ENCODE results near the gene KIAA0753. TPM values are rescaled to one million over a fixed set of nuclear protein-coding genes. Genes with fewer than 3 reads are reported as not detected.

KIAA0753 gene
- total and polyA plus RNA-seq, 2 of the 4 experiments (the other 2 are of a cell fraction) = 10.2 to 17.6 TPM

- Histone ChIP-seq H3K79me1 (ENCODE audit: low read depth in 1 of 2, low read length in 2 of 2) (no peaks in the 10 kb centered on the region), H3K9me1 (ENCODE audit: insufficient read depth, low read length) (no peaks in the 10 kb centered on the region), H4K20me1 (ENCODE audit: insufficient read depth, low read length) (no peaks in the 10 kb centered on the region), H2AK5ac (ENCODE audit: low read depth, low read length) (no peak overlapping the region), H4K8ac (ENCODE audit: low read depth in 2 of 2, low read length in 2 of 2) (no peak overlapping the region), H3K4me2 (ENCODE audit: low read depth, low read length) (no peak overlapping the region), H3K18ac (ENCODE audit: low read depth, low read length) (no peak overlapping the region), H2AFZ (replicated peaks; ENCODE audit: low read length, poor library complexity) (no peak overlapping the region), H2AK9ac (replicated peaks; ENCODE audit: low read depth, low read length, poor library complexity) (no peak overlapping the region), H3K14ac (replicated peaks; ENCODE audit: low read depth, low read length) (no peak overlapping the region), H3K9me3 (ENCODE audit: control insufficient read depth, insufficient read depth, low read length) (no peaks in the 10 kb centered on the region), H3K4ac (ENCODE audit: low read depth, low read length) (no peak overlapping the region), H3K23ac (ENCODE audit: low read depth, low read length) (no peak overlapping the region), H3K27me3 (ENCODE audit: control insufficient read depth, insufficient read depth, low read length) (peaks cover 6% of the 10 kb centered on the region), H4K5ac (ENCODE audit: low read depth, low read length) (no peak overlapping the region), H2BK20ac (ENCODE audit: low read depth, low read length) (no peak overlapping the region), H3K4me3 (ENCODE audit: insufficient read depth, low read depth, low read length) (no peak overlapping the region), H3K9ac (ENCODE audit: low read depth, low read length) (no peak overlapping the region), H2BK15ac (ENCODE audit: low read depth, low read length) (no peak overlapping the region), H3K27ac (ENCODE audit: insufficient read depth, low read length) (no peak overlapping the region), H3K36me3 (ENCODE audit: control insufficient read depth, insufficient read depth, low read length) (no peaks in the 10 kb centered on the region), H2BK5ac (ENCODE audit: low read depth, low read length, poor library complexity, severe bottlenecking) (no peak overlapping the region), H3K4me1 (ENCODE audit: control insufficient read depth, insufficient read depth, low read length) (no peaks in the 10 kb centered on the region), H4K91ac (ENCODE audit: insufficient read depth, low read depth, low read length) (no peak overlapping the region), H3K56ac (ENCODE audit: extremely low read depth, insufficient read depth, low read length) (no peak overlapping the region), H2BK120ac (ENCODE audit: low read depth, low read length) (no peak overlapping the region)
- no CpG with 5 or more reads among the region's 7 CpGs for WGBS, 2 experiments (ENCODE audit: extremely low coverage in 2 of 2, insufficient read length in 1 of 2)
- ATAC-seq (ENCODE audit: low read depth) = no peak
- intact Hi-C loops (cut with micrococcal nuclease) (no loop called here), in situ Hi-C loops (cut with MboI; ENCODE audit: low sequenced_read_pairs) (no loop called here), dilution Hi-C loops (cut with HindIII; ENCODE audit: low sequenced_read_pairs, unreplicated experiment) (no loop called here)
- no peak for TF ChIP-seq RFX5 (IDR thresholded peaks at IDR 0.05; ENCODE audit: low read depth, low read length)
- no peak for TF ChIP-seq CTCF (conservative IDR thresholded peaks at IDR 0.05; ENCODE audit: low read depth, low read length)
- no peak for TF ChIP-seq MAZ (IDR thresholded peaks at IDR 0.05; ENCODE audit: borderline replicate concordance, low read depth, low read length)
- no TSS peak for BruUV-seq (replicated peaks)
- CTCF ChIA-PET = no interaction called here
- DNase-seq = no peak
- POLR2A ChIA-PET (ENCODE audit: unreplicated experiment) = no interaction called here
Measured at GRCh38 chr17:6684460-6684783, 43.9 kb upstream of the KIAA0753 start.
